ENCODE data around the gene PTPRN2. TPM values are rescaled to one million over a fixed set of nuclear protein-coding genes. Genes with fewer than 3 reads are reported as not detected.

PTPRN2 gene
- polyA plus RNA-seq, 1 experiment, result 0.02 TPM

DNA sequence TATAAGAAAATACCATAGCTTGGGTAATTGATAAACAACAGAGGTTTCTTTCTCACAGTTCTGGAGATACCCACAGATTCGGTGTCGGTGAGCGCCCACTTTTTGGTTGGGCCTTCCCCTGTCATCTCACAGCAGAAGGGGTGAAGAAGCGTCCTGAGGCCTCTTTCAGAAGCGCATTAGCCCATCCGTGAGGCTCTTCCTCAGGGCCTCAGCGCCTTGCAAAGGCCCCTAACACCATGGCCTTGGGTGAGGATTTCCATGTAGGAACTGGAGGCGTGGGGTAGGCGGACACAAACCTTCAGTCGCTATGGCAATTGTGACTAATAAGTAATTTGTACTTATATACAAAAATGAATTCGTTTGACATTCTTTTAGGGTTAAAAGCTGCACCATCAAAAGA lies 316.0 kb downstream of the PTPRN2 start:
- TF ChIP-seq, protein P1, sequence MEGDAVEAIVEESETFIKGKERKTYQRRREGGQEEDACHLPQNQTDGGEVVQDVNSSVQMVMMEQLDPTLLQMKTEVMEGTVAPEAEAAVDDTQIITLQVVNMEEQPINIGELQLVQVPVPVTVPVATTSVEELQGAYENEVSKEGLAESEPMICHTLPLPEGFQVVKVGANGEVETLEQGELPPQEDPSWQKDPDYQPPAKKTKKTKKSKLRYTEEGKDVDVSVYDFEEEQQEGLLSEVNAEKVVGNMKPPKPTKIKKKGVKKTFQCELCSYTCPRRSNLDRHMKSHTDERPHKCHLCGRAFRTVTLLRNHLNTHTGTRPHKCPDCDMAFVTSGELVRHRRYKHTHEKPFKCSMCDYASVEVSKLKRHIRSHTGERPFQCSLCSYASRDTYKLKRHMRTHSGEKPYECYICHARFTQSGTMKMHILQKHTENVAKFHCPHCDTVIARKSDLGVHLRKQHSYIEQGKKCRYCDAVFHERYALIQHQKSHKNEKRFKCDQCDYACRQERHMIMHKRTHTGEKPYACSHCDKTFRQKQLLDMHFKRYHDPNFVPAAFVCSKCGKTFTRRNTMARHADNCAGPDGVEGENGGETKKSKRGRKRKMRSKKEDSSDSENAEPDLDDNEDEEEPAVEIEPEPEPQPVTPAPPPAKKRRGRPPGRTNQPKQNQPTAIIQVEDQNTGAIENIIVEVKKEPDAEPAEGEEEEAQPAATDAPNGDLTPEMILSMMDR (IDR thresholded peaks at IDR 0.05; ENCODE audit: low read depth, low read length), result no peak
- ChIA-PET CTCF (no interaction called here), POLR2A (no interaction called here)
- Histone ChIP-seq H3K27ac (ENCODE audit: low read depth, low read length) (no peak overlapping the region), H3K9me3 (ENCODE audit: control insufficient read depth, insufficient read depth, low read length) (peaks cover 96% of the 10 kb centered on the region), H3K4me3 (ENCODE audit: low read depth, low read length) (no peak overlapping the region), H3K27me3 (ENCODE audit: control insufficient read depth, insufficient read depth, low read length) (no peaks in the 10 kb centered on the region)
- DNase-seq (ENCODE audit: low read depth, low spot score), result no peak

DNA sequence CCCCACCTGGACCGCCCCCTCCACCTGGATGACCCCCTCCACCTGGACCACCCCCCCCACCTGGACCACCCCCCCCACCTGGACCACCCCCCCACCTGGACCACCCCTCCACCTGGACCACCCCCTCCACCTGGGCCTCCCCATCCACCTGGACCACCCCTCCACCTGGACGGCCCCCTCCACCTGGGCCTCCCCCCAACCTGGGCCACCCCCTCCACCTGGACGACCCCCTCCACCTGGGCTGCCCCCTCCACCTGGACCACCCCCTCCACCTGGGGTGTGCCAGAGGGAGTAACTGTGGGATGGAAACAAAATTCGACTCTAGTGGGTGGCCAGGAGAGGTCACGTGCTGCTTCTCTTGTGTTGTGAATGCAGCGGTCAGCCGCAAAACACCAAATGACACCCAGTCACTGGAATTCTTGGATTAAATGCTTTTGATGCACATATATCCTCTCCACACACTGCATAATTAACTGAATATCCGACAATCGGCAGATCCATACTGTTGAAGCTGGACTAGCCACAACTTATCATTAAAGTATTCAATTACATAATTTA lies 316.7 kb downstream of the PTPRN2 start:
- no peak for DNase-seq (ENCODE audit: low read depth, low spot score)
- H3K9me3 ChIP-seq (ENCODE audit: control insufficient read depth, insufficient read depth, low read length), result peaks cover 97% of the 10 kb centered on the region
- H3K27me3 ChIP-seq (ENCODE audit: control insufficient read depth, insufficient read depth, low read length), result no peaks in the 10 kb centered on the region
- ChIA-PET CTCF (no interaction called here), POLR2A (no interaction called here)
- H3K27ac ChIP-seq (ENCODE audit: low read depth, low read length), result no peak overlapping the region
- no peak overlapping the region for H3K4me3 ChIP-seq (ENCODE audit: low read depth, low read length)
- TF ChIP-seq, protein P1 (IDR thresholded peaks at IDR 0.05; ENCODE audit: low read depth, low read length), result no peak

DNA sequence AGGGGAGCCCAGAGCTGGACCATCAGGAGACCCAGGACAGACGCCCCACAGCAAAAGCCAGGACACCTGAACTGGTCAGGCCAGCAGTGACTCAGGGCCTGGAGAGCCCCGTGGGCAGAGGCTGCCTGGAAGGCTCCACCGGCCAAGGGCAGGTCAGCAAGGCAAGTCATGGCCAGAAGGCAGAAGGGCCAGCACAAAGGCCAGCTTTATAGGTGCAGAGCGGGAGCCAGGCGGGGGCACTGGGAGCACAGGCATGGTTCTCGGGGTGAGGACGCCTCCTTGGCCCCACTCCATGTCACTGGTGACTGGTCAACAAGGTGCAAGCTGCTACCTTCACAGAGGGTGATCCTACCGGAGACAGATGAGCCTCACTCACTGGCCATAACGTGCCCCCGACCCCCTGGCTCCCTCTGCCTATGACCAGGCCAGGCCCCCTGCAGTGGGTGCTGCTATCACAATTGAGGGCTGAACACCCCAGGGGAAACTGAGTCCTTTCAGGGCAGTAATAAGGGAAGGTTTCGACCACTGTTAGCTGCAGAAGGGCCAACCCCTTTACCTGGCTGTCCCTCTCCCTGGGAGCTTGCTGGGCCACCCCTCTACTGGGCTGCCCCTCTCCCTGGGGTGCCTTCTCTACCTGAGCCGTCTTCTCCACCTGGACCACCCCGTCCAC lies 317.4 kb downstream of the PTPRN2 start:
- Histone ChIP-seq H3K27me3 (ENCODE audit: control insufficient read depth, insufficient read depth, low read length) (no peaks in the 10 kb centered on the region), H3K9me3 (ENCODE audit: control insufficient read depth, insufficient read depth, low read length) (peaks cover 97% of the 10 kb centered on the region), H3K4me3 (ENCODE audit: low read depth, low read length) (no peak overlapping the region), H3K27ac (ENCODE audit: low read depth, low read length) (no peak overlapping the region)
- POLR2A ChIA-PET, result no interaction called here
- CTCF ChIA-PET, result no interaction called here
- TF ChIP-seq, protein P1 (IDR thresholded peaks at IDR 0.05; ENCODE audit: low read depth, low read length), result no peak
- no peak for DNase-seq (ENCODE audit: low read depth, low spot score)

DNA sequence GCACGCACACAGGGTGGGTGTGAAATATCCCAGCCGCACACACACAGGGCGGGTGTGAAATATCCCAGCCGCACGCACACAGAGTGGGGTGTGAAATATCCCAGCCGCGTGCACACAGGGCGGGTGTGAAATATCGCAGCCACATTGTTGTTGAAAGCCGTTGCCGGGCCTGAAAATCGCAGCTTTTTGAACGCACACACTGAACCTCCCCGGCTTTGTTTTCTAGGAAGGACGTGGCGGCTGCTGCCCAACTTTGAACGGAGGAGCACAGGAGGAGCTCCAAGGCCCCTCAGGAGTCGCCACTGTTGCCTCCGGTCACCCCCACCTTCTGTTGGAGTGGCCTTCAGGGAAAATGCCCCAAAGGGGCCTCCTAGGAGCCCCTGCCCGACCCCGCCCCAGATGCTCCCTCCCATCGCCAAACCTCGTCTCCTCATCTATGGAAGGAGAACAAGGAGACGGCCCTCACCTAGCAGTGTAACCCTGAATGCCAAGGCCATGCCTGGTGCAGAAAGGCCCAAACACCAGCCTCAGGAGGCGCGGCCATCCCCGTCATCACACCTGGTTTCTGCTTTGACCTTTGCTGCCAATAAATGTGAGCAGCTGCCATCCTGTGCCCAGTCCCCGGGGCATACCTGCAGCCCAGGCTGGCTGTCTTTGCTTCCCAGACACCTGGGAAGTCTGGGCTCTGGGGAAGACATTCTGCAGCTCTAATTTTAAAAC lies 318.6 kb downstream of the PTPRN2 start:
- CTCF ChIA-PET, result no interaction called here
- no peak overlapping the region for H3K4me3 ChIP-seq (ENCODE audit: low read depth, low read length)
- TF ChIP-seq, protein P1 (IDR thresholded peaks at IDR 0.05; ENCODE audit: low read depth, low read length), result no peak
- H3K9me3 ChIP-seq (ENCODE audit: control insufficient read depth, insufficient read depth, low read length), result peaks cover 97% of the 10 kb centered on the region
- no peak for DNase-seq (ENCODE audit: low read depth, low spot score)
- no peaks in the 10 kb centered on the region for H3K27me3 ChIP-seq (ENCODE audit: control insufficient read depth, insufficient read depth, low read length)
- no peak overlapping the region for H3K27ac ChIP-seq (ENCODE audit: low read depth, low read length)
- POLR2A ChIA-PET, result no interaction called here

DNA sequence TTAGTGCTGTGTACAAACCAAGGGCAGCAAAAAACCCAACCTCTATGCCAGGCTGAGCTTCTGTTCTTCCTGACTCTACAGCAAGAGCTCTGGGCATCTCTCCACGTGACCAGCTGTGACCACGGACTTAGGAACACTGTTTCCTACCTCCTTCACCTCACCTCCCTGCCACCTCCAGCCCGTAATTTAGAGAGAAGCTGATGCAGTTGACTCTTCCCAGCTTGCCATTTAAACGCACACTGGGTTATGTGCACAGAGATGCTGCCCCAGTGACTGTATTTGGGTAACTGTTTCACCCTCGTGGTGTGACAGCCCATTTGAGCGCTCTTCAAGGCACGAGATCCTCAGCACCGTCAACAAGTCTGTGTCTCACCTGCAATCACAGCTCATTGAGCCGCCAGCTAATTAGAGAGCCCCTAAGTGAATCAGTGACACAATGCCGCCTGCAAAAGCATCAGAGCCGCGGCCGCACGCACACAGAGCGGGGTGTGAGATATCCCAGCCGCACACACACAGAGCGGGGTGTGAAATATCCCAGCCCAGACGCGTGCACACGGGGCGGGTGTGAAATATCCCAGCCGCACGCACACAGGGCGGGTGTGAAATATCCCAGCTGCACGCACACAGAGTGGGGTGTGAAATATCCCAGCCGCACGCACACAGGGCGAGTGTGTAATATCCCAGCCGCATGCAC lies 319.7 kb downstream of the PTPRN2 start:
- POLR2A ChIA-PET, result no interaction called here

More for the DNA sequence above, 319.7 kb downstream of the PTPRN2 start:
- no peak for DNase-seq (ENCODE audit: low read depth, low spot score)
- TF ChIP-seq, protein P1 (IDR thresholded peaks at IDR 0.05; ENCODE audit: low read depth, low read length), result no peak
- Histone ChIP-seq H3K27ac (ENCODE audit: low read depth, low read length) (no peak overlapping the region), H3K4me3 (ENCODE audit: low read depth, low read length) (no peak overlapping the region), H3K9me3 (ENCODE audit: control insufficient read depth, insufficient read depth, low read length) (peaks cover 97% of the 10 kb centered on the region), H3K27me3 (ENCODE audit: control insufficient read depth, insufficient read depth, low read length) (no peaks in the 10 kb centered on the region)
- CTCF ChIA-PET, result no interaction called here
